Gastroesophageal sphincter (tissue), 4 donors: ENCODE results near the gene HOXA5. TPM values are rescaled to one million over a fixed set of nuclear protein-coding genes. Genes with fewer than 3 reads are reported as not detected.

Source experiments
- ATAC-seq: fragments of 150-250 bp; one replicate; pipeline ENCODE4 v1.9.1; 2016; ENCODE audit warnings: mild to moderate bottlenecking, moderate library complexity
- H3K27ac ChIP-seq, 4 donors: fragments of 200-600 bp; sonication (generic) in 3 of 4; 1 replicate in 3 of 4; 2 replicates in 1 of 4; pipeline ENCODE4 v1.5.1; 2016 to 2019
- H3K27me3 ChIP-seq: fragments of 200-600 bp; sonication (generic); one replicate; pipeline ENCODE4 v1.5.1; 2019
- H3K36me3 ChIP-seq, 2 donors: fragments of 200-600 bp; sonication (generic); one replicate each; pipeline ENCODE4 v1.5.1; 2019; ENCODE audit warnings: control low read depth in 1 of 2
- H3K4me1 ChIP-seq, 3 donors: fragments of 200-600 bp; sonication (generic); 1 replicate in 2 of 3; 2 replicates in 1 of 3; pipeline ENCODE4 v1.5.1; 2016 to 2019; ENCODE audit warnings: control low read depth in 2 of 3
- H3K4me3 ChIP-seq, 2 donors: fragments of 200-600 bp; sonication (generic); one replicate each; pipeline ENCODE4 v1.5.1; 2019; ENCODE audit warnings: mild to moderate bottlenecking in 1 of 2, moderate library complexity in 1 of 2
- H3K9me3 ChIP-seq, 3 donors: fragments of 200-600 bp; sonication (generic); one replicate each; pipeline ENCODE4 v1.5.1; 2017 to 2019; ENCODE audit warnings: control low read depth in 2 of 3
- EP300 ChIP-seq: sonication (generic); formaldehyde crosslinking; IDR thresholded peaks from one replicate; pipeline ENCODE4 v1.6.1; 2017; ENCODE audit warnings: antibody characterized with exemption, mild to moderate bottlenecking
- POLR2A ChIP-seq, 2 donors: fragments of 450-650 bp; IDR thresholded peaks; one replicate each; pipeline ENCODE4 v1.6.1; 2017; ENCODE audit warnings: antibody characterized with exemption in 2 of 2, mild to moderate bottlenecking in 2 of 2, moderate library complexity in 1 of 2
- POLR2AphosphoS5 ChIP-seq: sonication (generic); formaldehyde crosslinking; IDR thresholded peaks from one replicate; pipeline ENCODE4 v1.6.1; 2017; ENCODE audit warnings: antibody characterized with exemption
- WGBS, 2 donors: methylation state at CpG; one replicate each; pipeline ENCODE4 v1.1.5; 2018; ENCODE audit warnings: low coverage in 1 of 2; 5-methylcytosine and 5-hydroxymethylcytosine counted together
- total RNA-seq, 4 donors: library from RNA; depleted of rRNA; stranded (reverse); fragments of >200 nt; gene quantifications; one replicate each; pipeline ENCODE4 v1.1.0, GENCODE V29; 2016
- TF ChIP-seq, protein P1 (sequence below), 4 experiments: fragments of 200-600 bp in 2 of 4; fragments of 450-650 bp in 2 of 4; sonication (generic) in 1 of 4; IDR thresholded peaks; one replicate each; pipeline ENCODE4 v1.5.1; 2017 to 2019; ENCODE audit warnings: antibody characterized with exemption in 4 of 4, mild to moderate bottlenecking in 2 of 4, moderate library complexity in 2 of 4

Gene HOXA5
- total RNA-seq, 4 donors from 2014 or later, result 11.0 to 34.6 (median 29.3) TPM

GRCh38 chr7:27097686-27098577 lies 45.5 kb downstream of the HOXA5 start:
- ATAC-seq, result no peak
- WGBS, 2 donors, result 3 to 11% methylated on average over 6 to 12 of the region's 35 CpGs
- TF ChIP-seq, protein P1, sequence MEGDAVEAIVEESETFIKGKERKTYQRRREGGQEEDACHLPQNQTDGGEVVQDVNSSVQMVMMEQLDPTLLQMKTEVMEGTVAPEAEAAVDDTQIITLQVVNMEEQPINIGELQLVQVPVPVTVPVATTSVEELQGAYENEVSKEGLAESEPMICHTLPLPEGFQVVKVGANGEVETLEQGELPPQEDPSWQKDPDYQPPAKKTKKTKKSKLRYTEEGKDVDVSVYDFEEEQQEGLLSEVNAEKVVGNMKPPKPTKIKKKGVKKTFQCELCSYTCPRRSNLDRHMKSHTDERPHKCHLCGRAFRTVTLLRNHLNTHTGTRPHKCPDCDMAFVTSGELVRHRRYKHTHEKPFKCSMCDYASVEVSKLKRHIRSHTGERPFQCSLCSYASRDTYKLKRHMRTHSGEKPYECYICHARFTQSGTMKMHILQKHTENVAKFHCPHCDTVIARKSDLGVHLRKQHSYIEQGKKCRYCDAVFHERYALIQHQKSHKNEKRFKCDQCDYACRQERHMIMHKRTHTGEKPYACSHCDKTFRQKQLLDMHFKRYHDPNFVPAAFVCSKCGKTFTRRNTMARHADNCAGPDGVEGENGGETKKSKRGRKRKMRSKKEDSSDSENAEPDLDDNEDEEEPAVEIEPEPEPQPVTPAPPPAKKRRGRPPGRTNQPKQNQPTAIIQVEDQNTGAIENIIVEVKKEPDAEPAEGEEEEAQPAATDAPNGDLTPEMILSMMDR (IDR thresholded peaks at IDR 0.05), result peak in 1 of 4 experiments; percentile 24
- TF ChIP-seq POLR2AphosphoS5, result no peak
- peak overlapping the region; percentile 74 to 96 for H3K4me3 ChIP-seq
- no peaks in the 10 kb centered on the region for H3K36me3 ChIP-seq
- H3K4me1 ChIP-seq, result peaks cover 0 to 46% (median 4%) of the 10 kb centered on the region in 3 donors
- peak overlapping the region; percentile 82 to 99 (median 96) for H3K27ac ChIP-seq
- no peaks in the 10 kb centered on the region for H3K27me3 ChIP-seq
- no peaks in the 10 kb centered on the region for H3K9me3 ChIP-seq

DNA sequence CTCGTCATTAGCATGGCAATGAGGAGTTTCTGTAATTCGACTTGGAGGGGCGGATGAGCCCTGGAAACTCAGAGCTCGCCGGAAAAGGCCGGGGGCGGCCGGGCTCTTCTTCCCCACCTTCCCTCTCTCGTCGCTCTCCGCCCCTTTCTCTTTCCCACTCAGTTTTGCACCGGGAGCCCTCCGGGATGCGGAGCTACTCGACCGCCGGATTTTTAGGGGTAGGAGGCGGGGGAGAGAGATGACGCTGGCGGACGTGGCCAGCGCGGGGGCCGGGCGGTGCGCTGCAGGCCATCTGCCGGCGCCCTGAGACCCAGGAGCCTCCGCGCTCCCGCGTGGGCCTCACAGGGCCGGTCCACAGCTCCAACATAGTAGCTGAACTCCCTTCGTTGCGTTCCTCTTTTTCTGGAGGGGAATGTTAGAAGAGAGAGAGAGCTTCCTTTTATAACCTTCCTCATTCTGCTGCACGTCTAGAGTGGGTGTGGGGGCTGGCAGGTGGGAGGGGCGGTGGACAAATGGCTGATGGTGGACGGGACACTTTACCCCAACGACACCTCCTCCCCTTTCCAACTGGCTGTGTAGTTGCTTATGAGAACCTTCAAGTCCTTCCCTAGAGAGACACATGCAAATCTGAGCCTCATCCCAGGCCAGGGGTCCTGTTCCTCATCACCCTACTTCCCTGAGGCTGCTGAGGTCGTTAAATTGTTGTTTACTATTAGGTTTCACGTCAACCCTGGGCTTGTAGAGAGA lies 46.5 kb downstream of the HOXA5 start:
- Histone ChIP-seq H3K27me3 (no peaks in the 10 kb centered on the region), H3K9me3 (no peaks in the 10 kb centered on the region), H3K4me1 (peaks cover 0 to 46% (median 4%) of the 10 kb centered on the region in 3 donors), H3K27ac (peak overlapping the region; percentile 82 to 99 (median 96)), H3K36me3 (no peaks in the 10 kb centered on the region), H3K4me3 (peak overlapping the region; percentile 74 to 96)
- WGBS, 2 donors, result 1 to 2% methylated on average over 14 to 16 of the region's 41 CpGs
- TF ChIP-seq POLR2A (IDR thresholded peaks at IDR 0.05) (peak; percentile 61 to 62), EP300 (no peak), POLR2AphosphoS5 (peak; percentile 54)
- TF ChIP-seq, protein P1 (IDR thresholded peaks at IDR 0.05), result peak in 2 of 4 experiments; percentile 11 to 12
- ATAC-seq, result peak; percentile 46

- WGBS, 2 donors, result 0% methylated on average over 3 of the region's 68 CpGs
- peaks cover 0 to 45% (median 4%) of the 10 kb centered on the region in 3 donors for H3K4me1 ChIP-seq
- no peaks in the 10 kb centered on the region for H3K9me3 ChIP-seq
Observed at GRCh38 chr7:27095897-27096767, 47.3 kb downstream of the HOXA5 start, which contains the start of gene HOXA1. Gene HOXA1 (minus strand): TSS chr7:27096000. CDS start chr7:27095912, 88 bp downstream.

More at GRCh38 chr7:27095897-27096767, 47.3 kb downstream of the HOXA5 start, which contains the start of gene HOXA1:
- ATAC-seq, result peak; percentile 90
- Histone ChIP-seq H3K36me3 (no peaks in the 10 kb centered on the region), H3K27me3 (no peaks in the 10 kb centered on the region), H3K4me3 (peak within 1 kb of the TSS; percentile 74 to 96), H3K27ac (peak within 1 kb of the TSS; percentile 82 to 99 (median 96))
- TF ChIP-seq EP300 (no peak), POLR2AphosphoS5 (peak; percentile 98), POLR2A (IDR thresholded peaks at IDR 0.05) (peak; percentile 86 to 94)
- TF ChIP-seq, protein P1 (IDR thresholded peaks at IDR 0.05), result no peak
